GM18909 (cell line): Measurements from ENCODE around the gene SEMA4G.
A peak's percentile ranks its signal among the peaks of the same experiment; 100 is the strongest.

ENCODE experiments used
- ATAC-seq: cut with Tn5 transposase; IDR thresholded peaks from one replicate; pipeline ENCODE4 v1.9.1; 2021; ENCODE audit warnings: mild to moderate bottlenecking; ENCODE audit not compliant: unreplicated experiment, poor library complexity

The SEMA4G gene

GRCh38 chr10:100969187-100970075 lies at the start of gene SEMA4G:
TSS of gene SEMA4G (plus strand) at chr10:100969504. CDS start at chr10:100972913, 3,409 bp downstream.
- peak; percentile 65 for ATAC-seq

GRCh38 chr10:100923580-100923979 lies 45.7 kb upstream of the SEMA4G start:
- no peak for ATAC-seq

DNA sequence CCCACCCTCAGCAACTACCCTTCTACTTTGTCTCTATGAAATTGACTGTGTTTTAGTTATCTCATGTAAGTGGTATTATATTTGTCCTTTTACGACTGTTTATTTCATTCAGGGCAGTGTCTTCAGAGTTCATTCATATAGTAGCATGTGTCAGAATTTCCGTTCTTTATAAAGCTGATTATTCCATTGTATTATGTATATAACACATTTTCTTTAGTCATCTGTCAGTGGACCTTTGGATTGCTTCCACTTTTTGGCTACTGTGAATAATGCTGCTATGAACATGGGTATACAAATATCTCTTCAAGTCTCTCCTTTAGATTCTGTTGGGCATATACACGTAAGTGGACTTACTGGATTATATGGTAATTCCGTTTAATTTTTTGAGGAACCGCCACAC lies 42.0 kb upstream of the SEMA4G start:
- no peak for ATAC-seq

DNA sequence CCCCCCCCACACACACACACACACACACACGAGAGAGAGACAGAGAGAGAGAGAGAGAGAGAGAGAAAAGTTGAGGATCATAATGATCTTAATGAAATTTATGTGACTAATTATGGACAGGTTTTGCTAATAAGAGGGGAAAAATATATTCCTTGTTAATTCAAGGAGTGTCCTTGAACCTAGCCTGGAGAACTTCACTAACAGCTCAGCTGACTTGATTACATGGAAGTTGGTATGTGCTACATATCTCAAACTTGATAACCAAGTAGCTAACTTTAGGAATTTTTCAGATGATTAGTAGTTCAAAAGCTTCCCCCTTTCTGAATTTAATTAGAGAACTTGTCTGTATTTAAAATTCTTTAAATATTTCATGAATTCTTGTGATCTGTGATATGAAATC lies 41.3 kb upstream of the SEMA4G start:
- ATAC-seq, result no peak

- ATAC-seq, result no peak
Measured at GRCh38 chr10:100930368-100930767, 38.9 kb upstream of the SEMA4G start.

GRCh38 chr10:100934084-100934659 lies 35.1 kb upstream of the SEMA4G start:
- ATAC-seq, result no peak

DNA sequence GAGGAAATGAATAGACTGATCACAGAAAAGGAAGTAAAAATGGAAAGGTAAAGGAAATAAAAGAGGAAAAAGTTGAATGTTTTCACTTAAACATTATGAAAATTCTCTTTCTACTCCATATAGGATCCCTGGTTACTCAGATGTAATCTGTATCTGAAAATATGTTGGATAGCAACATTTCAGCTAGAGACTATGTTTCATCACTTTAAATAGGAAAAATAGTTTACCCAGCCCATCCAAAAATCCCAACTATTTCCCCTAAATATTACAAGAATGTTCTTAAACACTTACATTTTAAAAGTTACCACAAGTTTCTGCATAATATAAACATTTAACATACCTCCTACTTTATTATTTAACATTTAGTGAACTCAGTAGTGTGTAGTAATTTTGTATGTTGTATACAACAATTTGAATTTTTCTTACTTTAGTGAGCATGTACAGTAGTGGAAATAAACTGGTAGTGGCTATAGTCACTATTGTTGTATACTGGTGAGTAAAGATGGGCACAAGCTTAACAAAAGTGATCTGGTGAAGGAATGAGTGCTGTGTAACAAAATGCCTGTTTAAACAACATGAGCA lies 29.4 kb upstream of the SEMA4G start:
- ATAC-seq, result no peak

GRCh38 chr10:100942229-100942628 lies 27.1 kb upstream of the SEMA4G start:
- ATAC-seq, result no peak

- ATAC-seq, result no peak
Measured at GRCh38 chr10:100943508-100943907, 25.8 kb upstream of the SEMA4G start.

DNA sequence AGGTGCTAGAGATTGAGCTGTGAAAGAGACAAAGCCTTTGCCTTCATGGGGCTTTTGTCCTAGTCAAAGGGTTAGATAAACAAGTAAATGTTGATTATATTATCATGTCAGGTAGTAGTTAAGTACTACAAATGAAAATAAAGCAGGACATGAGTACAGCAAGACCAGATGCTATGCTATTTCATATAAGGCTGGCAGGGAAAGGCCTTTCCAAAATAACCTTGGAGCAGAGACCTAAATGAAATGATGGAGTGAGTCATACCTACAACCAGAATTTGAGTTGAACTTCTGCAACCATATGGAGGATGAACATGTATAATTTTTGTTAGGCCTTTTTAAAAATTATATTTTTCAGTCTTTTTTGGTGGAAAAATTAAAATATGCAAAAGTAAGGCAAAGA lies 23.6 kb upstream of the SEMA4G start:
- ATAC-seq, result no peak

- ATAC-seq, result no peak
Measured at GRCh38 chr10:100948916-100949315, 20.4 kb upstream of the SEMA4G start.

DNA sequence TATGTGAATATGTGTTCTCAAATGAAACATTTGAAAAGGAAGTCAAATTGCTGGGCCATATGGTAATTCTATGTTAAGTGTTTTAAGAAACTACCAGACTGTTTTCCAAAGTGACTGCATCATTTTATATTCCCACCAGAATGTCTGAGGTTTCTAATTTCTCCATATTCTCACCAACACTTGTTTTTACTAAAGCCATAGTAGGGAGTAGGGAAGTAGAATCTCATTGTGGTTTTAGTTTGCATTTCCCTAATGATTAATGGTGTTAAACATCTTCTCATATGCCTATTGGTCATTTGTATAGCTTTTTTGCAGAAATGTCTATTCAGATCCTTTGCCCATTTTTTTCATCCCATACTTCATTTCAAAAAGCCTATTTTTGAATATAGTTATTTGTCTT lies 9.1 kb upstream of the SEMA4G start:
- ATAC-seq, result no peak

DNA sequence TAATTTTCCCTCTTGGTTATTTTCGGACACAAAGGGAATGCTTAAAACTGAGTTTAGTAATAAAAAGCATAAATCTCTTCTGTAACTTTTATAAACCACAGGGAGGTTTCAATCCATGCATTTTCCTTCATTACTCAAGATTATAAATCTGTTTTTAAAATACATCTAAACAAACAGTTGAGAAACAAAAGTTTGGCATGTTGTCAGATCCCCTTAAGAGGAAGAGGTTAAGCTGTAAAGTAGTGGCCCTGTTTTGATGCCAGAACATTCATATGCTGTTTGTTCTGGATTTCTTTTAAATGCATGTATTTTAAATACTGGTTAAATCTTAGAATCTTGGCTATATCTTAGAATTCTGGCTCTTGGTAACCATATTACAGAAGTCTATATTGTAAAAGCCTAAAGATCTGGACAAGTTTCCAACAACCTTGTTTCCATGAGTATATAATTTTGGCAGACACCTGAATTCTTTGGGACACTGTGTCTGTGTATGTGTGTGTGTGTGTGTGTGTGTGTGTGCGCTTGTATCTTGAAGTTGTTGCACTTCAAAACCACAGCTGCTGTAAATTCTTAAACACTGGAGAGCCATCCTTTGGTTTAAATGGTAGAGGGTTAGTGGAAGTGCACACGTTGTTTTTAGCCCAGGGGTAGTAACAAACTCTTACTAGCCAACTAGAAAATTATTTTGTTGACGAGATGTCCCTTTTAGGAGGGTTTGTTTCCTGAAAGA lies 6.8 kb upstream of the SEMA4G start:
- no peak for ATAC-seq

- ATAC-seq, result no peak
Measured at GRCh38 chr10:100963826-100964225, 5.5 kb upstream of the SEMA4G start.

DNA sequence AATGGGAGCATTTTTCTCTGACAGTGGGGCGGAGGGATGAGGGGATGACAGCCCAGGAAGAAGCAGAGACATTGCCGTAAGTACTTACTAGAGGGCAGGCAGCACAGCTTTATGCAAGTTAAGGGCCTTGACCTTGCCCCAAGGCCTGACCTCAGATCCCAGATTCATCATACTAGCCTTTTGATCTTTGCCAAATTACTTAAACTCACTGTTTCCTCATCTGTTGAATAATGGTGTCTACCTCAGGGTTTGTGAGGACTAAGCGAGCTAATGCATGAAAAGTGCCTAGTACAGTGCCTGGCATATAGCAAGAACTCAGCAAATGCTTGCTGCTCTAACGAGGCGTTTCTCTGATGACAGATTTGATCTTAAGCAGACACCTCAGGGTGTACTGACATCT lies 3.5 kb upstream of the SEMA4G start:
- ATAC-seq, result no peak

GRCh38 chr10:100966887-100967286 lies 2.4 kb upstream of the SEMA4G start:
- no peak for ATAC-seq

DNA sequence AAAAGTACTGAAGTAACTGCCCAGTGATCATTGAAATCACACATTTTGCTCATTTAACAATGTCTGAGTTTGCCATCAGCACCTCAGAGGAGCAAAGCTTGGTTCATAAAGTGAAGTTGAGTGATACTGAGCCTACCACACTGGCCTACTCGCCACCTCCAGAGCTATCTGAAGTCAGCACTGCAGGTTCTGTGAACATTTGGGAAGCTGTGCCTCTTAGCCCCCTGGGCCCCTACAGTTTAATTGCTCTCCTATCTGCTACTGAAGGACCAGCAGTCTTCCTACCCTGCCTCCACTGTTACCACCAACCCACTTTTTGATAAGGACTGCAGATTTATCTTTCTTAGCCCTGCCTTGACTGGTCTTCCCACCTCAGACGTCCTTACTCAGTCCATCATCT lies 2.0 kb upstream of the SEMA4G start:
- no peak for ATAC-seq

DNA sequence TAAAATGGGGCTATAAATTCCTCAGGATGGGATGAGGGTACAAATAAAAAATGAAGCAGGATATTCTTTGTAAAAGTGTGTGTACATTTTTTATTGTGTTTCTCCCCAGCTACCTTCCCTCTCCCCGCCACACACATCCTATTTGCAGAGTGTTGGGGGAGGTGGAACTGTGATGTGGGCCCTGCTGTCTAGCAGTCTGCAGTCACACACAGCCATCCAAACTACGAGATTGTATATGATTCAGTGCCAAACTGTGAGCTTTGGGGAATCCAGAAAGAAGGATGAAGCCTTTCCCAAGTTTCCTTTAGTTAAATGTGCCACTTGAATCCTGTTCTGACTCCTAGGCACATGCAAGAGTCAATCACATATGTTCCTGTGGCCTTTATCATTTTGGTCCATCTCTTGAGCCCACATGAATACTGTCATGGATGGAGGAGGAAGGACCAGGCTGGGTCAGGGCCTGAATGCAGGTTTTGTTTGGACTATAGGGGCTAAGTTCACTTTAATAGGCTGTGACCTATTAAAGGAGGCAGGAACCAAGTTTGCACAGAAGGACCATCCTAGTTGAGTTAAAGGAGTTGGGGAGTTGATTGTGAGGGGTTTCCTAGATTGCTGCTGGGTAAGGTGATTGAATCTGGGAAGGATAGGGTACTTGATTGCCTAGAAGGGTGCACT lies 1.1 kb upstream of the SEMA4G start:
- ATAC-seq, result no peak

- ATAC-seq, result no peak
Measured at GRCh38 chr10:100968863-100969186, 479 bp upstream of the SEMA4G start.

GRCh38 chr10:100970076-100970913 lies 991 bp downstream of the SEMA4G start:
- no peak for ATAC-seq
